ENCODE results near the gene ANKH.
"Not testable (repeated sequence)": the region's sequence is repeated elsewhere in the genome, so short reads cannot be mapped to it uniquely, and the experiment has no call there.

ANKH gene

DNA sequence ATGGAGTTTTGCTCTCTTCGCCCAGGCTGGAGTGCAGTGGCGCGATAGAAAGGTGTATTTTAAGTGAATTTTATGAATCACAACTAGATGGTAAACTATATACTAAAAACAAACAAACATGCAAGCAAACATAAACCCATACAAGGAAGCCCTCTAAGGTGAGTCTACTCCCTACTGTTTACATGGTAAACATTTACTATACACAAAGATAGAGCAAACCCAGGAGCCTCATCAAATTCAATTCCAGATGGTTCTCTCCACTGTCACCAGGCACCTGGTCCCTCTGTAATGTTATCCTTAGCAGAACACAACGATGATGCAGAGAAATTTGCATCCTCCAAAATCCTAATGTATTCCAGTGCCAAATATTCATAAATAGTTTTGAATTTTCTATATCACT is 17.9 kb downstream of the ANKH start:
- no peak for DNase-seq

DNA sequence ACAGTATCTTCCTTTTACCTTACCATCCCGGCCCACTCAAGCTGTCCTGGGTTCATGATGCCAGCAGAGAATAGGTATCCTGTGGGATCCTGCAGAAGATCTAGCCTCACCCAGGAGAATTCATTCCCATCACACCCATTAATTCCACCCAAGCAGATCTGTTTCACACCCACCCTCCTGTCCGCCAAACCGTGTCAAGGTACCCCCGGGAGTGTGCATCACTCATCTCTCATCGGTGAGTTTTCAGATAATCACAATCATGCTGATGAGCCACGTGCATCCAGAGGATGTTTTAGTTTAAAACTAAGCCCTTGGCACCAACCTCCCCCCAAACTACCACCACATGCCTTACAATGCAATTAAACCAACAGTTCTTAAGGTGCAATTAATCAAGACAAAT is 18.8 kb downstream of the ANKH start:
- DNase-seq, result no peak

GRCh38 chr5:14851999-14852526 is 19.5 kb downstream of the ANKH start:
- DNase-seq, result no peak

DNA sequence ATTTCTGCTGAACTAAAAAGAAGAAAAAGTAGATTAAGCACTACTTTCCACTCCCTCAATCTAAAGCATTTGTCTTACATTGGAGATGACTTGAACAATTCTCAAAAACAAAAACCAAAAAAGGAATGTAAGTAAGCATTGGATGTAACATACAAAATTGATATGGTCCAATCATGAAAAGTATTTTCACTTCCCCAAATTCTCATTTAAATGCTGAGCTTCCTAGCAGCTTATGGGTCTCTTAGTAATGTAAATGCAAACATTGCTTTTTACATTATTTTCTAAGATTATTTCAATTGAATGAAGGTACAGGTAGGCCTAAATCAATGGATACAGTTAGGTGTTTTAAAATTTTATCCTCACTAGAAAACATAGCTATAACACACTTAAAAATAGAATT is 20.0 kb downstream of the ANKH start:
- no peak for DNase-seq

DNA sequence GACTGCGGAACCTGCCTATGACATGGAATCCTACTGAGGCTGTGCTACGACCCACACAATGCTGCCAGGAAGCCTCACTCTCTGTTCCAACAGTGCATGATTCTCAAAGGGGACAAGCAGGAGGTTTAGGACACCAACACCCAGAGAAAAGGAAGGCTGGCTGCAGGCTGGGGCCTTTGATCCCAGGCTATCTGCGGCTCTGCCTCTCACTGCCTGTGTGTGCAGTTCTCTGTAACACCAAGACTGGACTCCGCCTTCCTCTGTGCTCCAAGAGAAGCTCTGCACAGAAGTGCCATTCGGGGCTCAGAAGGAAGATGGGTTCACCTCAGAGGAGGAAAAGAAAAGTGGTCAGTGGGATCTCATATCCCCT is 20.5 kb downstream of the ANKH start:
- DNase-seq, result no peak

DNA sequence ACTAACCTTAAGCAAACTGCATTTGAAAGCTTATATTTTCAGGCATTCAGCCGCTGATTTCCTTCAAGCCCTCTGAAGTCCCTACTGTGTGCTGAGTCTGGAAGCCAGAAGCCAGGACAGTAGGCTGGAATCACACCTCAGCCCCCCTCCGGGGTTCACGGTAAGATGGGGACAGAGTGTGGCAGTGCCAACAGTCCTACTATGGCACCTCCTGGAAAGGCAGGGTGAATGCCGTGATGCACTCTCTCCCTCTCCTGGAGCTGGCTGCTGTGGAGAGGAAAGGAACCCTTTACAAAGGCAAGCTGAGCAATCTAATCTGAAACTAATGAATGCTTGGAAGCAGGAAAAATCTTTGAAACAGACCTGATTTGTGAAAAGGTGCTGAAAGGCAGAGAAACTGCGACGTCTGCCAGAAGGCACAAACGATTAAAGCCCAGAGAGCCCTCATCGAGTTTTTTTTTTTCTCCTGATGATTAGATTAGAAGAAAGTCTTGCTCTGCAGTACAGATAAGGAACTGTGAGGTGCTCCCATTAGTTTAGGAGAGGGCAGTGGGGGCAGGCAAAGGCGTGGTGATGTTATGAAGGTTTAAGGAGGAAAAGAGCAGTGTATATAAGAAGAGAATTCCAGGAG is 21.0 kb downstream of the ANKH start:
- DNase-seq, result no peak

DNA sequence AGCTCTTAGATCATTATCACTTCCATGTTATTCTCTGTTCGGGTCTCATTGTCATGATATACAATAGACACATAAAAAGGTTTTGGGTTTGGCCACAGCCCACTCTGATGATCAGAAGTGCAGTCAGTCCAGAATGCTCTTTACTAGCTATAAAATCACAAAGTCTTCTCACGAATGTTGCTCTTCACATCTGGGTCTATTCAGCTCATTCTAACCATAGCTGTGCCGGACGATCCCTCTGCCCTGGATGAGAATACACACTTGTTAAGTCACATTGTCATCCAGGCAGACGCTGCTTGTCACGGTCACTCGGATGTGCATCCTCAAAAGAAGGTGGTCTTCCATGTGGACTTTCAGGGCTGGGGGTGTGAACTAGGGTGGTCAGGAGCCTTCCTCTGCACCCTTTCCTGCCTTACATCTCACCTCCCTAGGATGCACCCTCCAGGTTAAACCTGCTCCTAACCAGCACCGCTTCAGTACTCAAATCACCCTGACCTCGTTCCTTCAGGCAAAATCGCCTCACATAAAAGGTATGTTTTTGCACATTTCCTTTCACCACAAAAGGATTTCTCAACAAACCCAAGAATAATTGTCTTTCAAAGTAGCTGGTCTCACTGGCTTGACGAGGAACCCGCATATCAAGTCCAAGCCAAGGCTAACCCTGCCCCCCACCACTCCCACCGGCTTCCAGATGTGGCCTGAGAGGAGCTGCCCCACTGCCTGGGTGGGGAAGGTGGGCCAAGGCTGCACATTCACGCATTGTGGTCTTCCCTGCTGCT is 21.9 kb downstream of the ANKH start:
- no peak for DNase-seq

DNA sequence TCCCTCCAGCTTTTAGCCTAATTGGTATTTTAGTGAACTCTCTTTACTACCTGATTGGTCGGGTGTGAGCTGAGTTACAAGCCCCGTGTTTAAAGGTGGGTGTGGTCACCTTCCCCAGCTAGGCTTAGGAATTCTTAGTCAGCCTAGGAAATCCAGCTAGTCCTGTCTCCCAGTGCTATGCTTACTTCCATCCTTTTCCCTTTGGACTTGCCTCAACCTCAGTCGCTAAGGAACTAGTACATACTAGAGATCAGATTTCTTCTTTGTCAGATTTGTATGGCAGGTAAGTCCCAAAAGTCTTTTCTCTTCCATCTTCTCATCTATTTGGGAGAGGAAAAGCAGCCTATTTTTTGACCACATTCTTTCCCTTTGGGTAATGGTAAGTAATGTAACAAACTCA is 22.6 kb downstream of the ANKH start:
- DNase-seq, result not testable (repeated sequence)

- no peak for DNase-seq
These were observed 23.2 kb downstream of the ANKH start for GRCh38 chr5:14848385-14848784.

- DNase-seq, result no peak
These were observed 24.1 kb downstream of the ANKH start for GRCh38 chr5:14847471-14847870.

DNA sequence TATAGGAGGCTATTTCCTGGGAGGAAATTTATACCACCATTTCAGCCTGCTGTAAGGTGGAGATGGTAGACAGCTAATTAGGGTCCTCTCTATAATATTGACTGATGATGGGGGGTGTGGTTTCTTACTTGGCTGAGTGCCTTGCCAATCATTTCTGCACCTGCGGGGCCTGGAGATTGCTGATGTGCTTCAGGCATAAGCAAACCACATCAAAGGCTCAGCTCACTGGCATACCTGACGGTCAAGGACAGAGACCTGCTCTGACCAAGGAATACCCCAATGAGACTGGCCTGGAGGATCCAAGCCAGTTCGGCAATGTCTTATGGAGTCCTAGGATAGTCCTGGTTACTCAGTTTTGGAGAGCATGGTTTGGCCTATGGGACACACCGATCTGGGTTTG is 29.5 kb downstream of the ANKH start:
- no peak for DNase-seq

DNA sequence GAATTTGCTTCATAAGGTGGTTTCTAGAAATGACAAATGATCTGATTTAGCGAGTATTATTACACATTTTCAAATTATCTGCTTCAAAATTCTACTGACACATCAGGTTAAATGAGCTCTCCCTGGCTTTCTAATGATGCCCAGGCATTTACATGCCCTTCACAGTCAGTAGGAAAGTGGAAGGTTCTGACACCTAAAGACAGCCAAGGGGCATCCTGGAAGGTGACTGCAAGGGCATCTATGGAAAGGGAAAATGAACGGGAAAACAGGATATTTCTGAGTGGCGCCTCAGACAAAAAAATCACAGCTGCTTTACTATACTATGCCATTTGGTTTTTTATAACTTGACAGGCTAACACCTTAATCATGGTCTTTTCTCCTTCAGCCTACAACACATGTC is 31.0 kb downstream of the ANKH start:
- DNase-seq, result no peak

DNA sequence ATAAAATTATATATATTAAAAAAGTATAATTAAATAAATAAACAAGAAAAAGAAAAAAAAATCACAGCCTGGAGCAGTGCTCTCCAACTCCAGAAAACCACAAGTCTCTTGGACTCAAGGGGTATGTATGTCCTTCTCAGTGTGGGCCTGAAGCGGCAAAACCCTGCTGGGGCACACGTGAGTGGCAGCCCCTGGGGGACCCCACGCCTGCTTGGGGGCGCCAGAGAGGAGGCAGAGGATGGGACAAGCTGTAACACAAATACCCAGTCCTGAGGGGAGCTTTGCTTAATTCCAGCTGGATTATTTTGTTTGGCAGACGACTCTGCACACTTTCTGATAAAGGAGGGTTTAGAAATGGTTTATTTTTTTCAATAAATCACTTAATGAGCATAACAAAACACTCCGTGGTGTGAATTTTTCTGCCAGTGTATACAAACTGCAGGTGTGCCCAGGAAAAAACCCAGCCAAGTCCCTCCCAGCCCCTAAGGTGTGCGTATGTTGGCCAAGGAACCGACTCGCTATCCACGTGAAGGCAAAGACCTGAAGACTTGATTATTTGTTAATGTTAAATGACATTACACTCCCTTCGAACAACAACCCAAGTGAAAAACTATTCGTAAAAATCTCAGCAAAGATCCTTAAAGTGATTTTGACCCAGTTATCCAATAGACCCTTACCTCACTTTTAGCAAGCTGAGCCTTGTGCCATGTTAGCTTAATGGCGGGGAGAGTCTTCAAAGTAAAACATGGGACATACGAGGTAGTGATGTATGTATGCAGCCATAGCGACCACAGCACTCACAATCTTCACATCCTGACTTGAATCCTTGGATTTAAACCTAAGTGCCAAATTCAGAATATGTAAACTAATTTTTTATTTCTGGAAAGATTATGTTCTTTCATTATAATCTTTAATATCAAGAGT is 32.9 kb downstream of the ANKH start:
- DNase-seq, result no peak

- not testable (repeated sequence) for DNase-seq
These were observed 34.0 kb downstream of the ANKH start for GRCh38 chr5:14837423-14838122.

DNA sequence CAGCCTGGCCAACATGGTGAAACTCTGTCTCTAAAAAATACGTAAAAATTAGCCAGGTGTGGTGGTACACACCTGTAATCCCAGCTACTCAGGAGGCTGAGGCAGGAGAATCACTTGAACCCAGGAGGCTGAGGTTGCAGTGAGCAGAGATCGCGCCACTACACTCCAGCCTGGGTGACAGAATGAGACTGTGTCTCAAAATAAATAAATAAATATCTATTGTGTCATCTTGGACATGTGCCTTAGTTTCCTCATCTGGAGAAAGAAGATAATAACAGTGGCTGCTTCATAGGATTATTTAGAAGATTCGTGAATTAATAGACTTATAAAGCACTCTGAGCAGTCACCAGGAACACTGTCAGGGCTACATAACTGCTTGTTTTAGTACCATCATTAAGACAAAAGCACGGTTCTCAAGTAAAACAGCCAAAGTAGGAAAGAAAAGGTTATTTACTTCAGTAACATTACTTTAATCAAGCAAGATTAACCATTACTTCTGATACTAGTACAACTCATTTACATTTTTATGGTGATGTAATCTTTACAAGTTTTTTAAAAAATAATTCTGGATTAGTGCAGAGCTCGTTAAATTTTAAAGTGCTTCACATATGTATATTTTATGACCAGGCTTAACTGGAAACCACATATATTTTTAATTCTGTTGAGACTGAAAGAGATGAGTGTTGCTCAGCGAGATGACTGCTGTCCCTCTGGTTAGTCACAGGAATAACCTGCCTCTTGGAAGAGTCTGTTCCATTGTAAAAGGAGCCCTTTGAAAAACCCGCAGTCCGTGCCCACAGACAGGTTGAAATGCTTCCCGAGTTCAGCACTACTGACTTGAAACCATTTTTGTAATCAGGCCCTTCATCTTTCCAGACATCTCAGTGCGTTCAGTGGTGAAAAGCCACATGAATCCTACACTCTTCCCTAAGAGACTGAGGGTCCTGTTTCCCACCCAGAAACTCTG is 36.7 kb downstream of the ANKH start:
- no peak for DNase-seq

DNA sequence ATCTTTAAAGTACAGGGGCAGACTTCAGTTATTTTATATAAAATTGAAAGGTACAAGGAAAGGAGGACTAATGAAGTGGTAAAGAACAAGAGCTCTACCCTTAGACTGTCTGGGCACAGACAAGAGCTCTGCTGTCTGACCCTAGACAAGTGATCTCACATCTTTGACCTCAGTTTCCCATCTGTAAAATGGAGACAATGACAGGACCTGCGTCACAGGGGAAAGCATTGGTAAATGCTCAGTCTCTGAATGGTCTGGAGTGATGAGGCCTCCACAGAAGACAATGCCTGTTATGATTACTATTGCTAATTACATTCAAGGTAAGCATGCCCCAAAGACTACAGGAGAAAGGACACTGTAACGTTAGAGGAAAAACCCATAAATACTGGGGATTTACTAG is 37.5 kb downstream of the ANKH start:
- no peak for DNase-seq

GRCh38 chr5:14831006-14831338 is 40.6 kb downstream of the ANKH start:
- no peak for DNase-seq

GRCh38 chr5:14830210-14831005 is 41.2 kb downstream of the ANKH start:
- DNase-seq, result no peak

DNA sequence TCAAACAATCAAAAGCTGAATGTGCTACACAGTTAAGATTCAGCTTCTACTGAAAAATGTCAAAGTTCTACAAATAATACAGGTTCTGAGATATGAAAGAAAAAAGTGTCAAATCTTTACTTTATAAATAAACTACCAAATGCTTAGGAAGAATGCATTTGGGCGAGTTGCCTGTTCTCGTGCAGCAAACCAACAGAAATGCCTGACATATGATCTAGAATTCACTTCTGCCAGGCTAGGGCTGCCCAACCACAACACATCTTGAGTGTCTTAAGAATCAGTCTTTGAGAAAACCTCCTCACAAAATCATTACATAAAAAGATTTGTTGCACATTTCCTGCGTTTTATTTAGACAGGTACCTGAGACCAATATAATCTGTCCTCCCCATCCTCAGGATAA is 42.2 kb downstream of the ANKH start:
- DNase-seq, result no peak

GRCh38 chr5:14826714-14827113 is 44.9 kb downstream of the ANKH start:
- no peak for DNase-seq

DNA sequence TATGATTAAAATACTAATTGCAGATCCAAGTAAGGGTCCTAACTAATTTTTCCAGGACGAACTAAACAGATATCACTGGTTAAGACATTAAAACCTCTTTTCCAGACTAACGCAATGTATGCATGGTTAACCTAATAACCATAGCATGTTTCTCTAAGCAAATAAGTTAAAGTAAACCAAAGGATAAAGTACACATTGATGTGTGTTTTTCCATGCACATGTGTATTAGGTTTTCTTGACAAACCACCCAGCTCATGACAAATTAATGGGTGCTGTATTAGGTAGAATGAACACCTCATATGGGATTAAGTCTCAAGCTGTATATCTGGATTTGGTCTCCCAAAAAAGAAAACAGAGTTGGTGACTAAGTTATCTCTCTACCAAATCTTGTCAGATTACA is 45.6 kb downstream of the ANKH start:
- no peak for DNase-seq

Data from activated T-cell treated with anti-CD3 and anti-CD28 coated beads, Interleukin-2, amount 50 U/mL, for 1 hour (primary cell).